ENCODE data around the gene MPIG6B.
A peak's percentile ranks its signal among the peaks of the same experiment; 100 is the strongest.

MPIG6B gene

GRCh38 chr6:31710523-31711219, 12.5 kb upstream of the MPIG6B start:
- no peak for DNase-seq (ENCODE audit: low spot score in 2 of 2)
- H3K4me3 Mint-ChIP-seq = peak overlapping the region; percentile 26

GRCh38 chr6:31711233-31711632, 11.9 kb upstream of the MPIG6B start:
- Mint-ChIP-seq H3K4me1 (peaks cover 18% of the 10 kb centered on the region), H3K9me3 (no peaks in the 10 kb centered on the region), H3K27ac (peak overlapping the region; percentile 63), H3K4me3 (peak overlapping the region; percentile 26), H3K36me3 (no peaks in the 10 kb centered on the region)
- no peak for DNase-seq (ENCODE audit: low spot score in 2 of 2)
- ATAC-seq = peak; percentile 42

More at GRCh38 chr6:31710523-31711219, 12.5 kb upstream of the MPIG6B start:
- no peak for ATAC-seq
- Mint-ChIP-seq H3K36me3 (no peaks in the 10 kb centered on the region), H3K9me3 (no peaks in the 10 kb centered on the region), H3K4me1 (peaks cover 18% of the 10 kb centered on the region), H3K27ac (peak overlapping the region; percentile 63)

DNA sequence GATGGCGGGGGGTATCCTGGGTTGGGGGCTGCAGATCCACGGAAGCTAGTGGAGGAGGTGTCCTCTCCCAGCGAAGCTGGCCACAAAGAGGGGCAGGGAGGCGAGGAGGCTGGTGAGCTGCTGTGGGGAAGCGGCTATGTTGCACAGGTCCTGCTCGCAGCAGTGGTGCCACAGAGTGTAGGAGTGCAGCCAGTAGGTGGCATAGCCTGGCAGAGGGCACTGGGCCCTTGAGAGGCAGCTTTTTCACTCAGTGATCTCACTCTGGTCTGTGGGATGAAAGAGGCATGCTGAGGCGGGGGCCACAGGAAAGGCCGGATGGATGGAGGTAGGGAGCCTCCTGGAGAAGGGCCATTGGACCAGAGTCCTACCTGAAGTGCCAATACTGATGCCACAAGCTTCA, 10.9 kb upstream of the MPIG6B start:
- no peaks in the 10 kb centered on the region for H3K9me3 Mint-ChIP-seq
- H3K4me3 Mint-ChIP-seq = no peak overlapping the region
- H3K4me1 Mint-ChIP-seq = peaks cover 18% of the 10 kb centered on the region
- no peaks in the 10 kb centered on the region for H3K36me3 Mint-ChIP-seq
- DNase-seq (ENCODE audit: low spot score in 2 of 2) = no peak
- H3K27ac Mint-ChIP-seq = peak overlapping the region; percentile 63
- ATAC-seq = peak; percentile 46

DNA sequence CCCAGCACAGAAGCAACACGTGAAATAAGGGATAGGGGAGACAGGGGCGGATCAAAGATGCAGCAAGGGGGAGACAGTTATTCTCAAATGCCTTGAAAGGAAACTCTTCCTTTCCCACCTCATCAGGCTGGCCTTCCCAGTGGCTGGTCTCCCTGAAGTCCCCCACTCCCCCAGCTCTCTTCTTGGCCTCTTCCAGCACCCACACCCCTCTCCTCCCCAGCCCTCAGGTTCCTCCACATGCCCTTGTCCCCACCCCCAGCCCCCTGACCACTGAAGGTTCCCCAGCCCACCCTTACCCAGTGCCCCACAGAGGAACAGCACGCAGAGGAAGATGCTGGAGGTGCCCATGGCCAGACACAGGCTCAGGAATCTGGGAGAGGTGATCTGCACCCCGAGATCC, 9.7 kb upstream of the MPIG6B start:
- peaks cover 18% of the 10 kb centered on the region for H3K4me1 Mint-ChIP-seq

DNA sequence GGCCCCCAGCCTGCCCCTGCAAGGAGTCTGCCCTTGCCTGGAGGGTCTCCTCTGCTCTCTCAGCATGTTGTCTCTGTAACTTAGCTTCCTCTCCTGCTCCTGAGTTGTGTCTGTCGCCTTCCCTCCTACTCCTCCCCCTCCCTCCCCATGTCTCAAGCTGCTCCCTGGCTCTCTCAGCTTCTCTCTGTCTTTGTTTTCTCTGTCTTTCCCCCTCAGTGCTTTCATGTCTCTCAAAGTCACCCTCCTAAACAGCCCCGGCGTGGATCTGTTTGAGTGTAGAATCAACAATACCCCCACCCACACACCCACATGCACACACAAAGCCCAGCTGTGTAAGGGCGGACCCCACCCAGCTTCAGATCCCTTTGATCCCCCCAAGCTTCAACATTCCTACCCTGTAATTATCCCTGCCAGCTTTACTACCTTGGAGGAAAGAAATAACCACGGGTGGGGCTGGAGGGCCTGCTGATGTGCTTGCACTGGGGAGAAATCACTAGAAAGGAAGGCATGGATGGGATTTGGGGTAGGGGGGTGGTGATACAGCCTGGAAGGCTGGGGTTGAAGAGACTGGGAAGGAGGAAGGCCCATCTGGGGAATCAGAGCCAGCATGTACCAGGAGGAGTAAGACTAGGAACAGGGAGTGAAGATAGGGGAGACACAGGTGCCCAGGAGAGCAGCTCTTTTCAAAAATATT, 9.0 kb upstream of the MPIG6B start:
- no peak for DNase-seq (ENCODE audit: low spot score in 2 of 2)
- Mint-ChIP-seq H3K4me3 (no peak overlapping the region), H3K9me3 (no peaks in the 10 kb centered on the region), H3K36me3 (no peaks in the 10 kb centered on the region), H3K4me1 (peaks cover 18% of the 10 kb centered on the region), H3K27ac (no peak overlapping the region)
- no peak for ATAC-seq

More for the DNA sequence above, 9.7 kb upstream of the MPIG6B start:
- H3K36me3 Mint-ChIP-seq = no peaks in the 10 kb centered on the region
- H3K4me3 Mint-ChIP-seq = no peak overlapping the region
- no peak for ATAC-seq
- H3K27ac Mint-ChIP-seq = no peak overlapping the region
- DNase-seq (ENCODE audit: low spot score in 2 of 2) = no peak
- no peaks in the 10 kb centered on the region for H3K9me3 Mint-ChIP-seq

GRCh38 chr6:31715022-31715958, 7.9 kb upstream of the MPIG6B start, which contains the start of gene LY6G6D:
Gene LY6G6D (plus strand): TSS chr6:31715348. CDS start chr6:31715356, 8 bp downstream.
- DNase-seq (ENCODE audit: low spot score in 2 of 2) (no peak), ATAC-seq (no peak)
- Mint-ChIP-seq H3K36me3 (no peaks in the 10 kb centered on the region), H3K9me3 (no peaks in the 10 kb centered on the region), H3K4me1 (peaks cover 18% of the 10 kb centered on the region), H3K4me3 (no peak within 1 kb of the TSS), H3K27ac (no peak within 1 kb of the TSS)

GRCh38 chr6:31717499-31718222, 5.5 kb upstream of the MPIG6B start:
- Mint-ChIP-seq H3K9me3 (no peaks in the 10 kb centered on the region), H3K36me3 (no peaks in the 10 kb centered on the region), H3K4me1 (no peaks in the 10 kb centered on the region), H3K4me3 (no peak overlapping the region), H3K27ac (no peak overlapping the region)
- ATAC-seq (no peak), DNase-seq (ENCODE audit: low spot score in 2 of 2) (no peak)

GRCh38 chr6:31718265-31718664, 4.9 kb upstream of the MPIG6B start:
- ATAC-seq (no peak), DNase-seq (ENCODE audit: low spot score in 2 of 2) (no peak)
- H3K9me3 Mint-ChIP-seq = no peaks in the 10 kb centered on the region
- H3K4me1 Mint-ChIP-seq = no peaks in the 10 kb centered on the region
- H3K36me3 Mint-ChIP-seq = peaks cover under 1% of the 10 kb centered on the region
- H3K27ac Mint-ChIP-seq = peak overlapping the region; percentile 10
- H3K4me3 Mint-ChIP-seq = no peak overlapping the region

DNA sequence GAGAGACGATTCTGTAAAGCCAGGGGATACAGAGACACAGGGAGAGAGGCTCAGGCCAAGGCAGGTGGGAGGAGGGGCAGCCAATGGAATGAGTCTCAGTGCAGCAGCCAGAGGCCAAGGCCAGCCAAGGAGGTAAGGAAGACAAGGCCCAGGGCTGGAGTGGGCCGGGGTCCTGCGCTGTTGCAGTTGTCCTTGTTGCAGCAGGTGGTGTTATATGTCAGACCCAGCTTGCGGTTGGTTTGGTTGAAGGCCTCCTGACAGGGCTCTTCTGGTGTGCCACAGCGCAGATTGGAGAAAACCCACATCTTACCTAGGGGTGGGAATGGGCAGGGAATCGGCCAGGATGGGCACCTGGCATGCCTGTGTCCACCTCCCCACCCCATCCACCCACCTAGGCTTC, 4.2 kb upstream of the MPIG6B start:
- Mint-ChIP-seq H3K9me3 (no peaks in the 10 kb centered on the region), H3K4me1 (peaks cover 4% of the 10 kb centered on the region), H3K36me3 (peaks cover 8% of the 10 kb centered on the region), H3K4me3 (no peak overlapping the region), H3K27ac (peak overlapping the region; percentile 60)
- ATAC-seq (no peak), DNase-seq (ENCODE audit: low spot score in 2 of 2) (no peak)

GRCh38 chr6:31720196-31720770, 2.9 kb upstream of the MPIG6B start:
- ATAC-seq = no peak
- Mint-ChIP-seq H3K4me3 (no peak overlapping the region), H3K9me3 (no peaks in the 10 kb centered on the region), H3K4me1 (peaks cover 5% of the 10 kb centered on the region), H3K27ac (no peak overlapping the region), H3K36me3 (peaks cover 8% of the 10 kb centered on the region)
- no peak for DNase-seq (ENCODE audit: low spot score in 2 of 2)

- Mint-ChIP-seq H3K36me3 (peaks cover 8% of the 10 kb centered on the region), H3K4me1 (peaks cover 16% of the 10 kb centered on the region), H3K4me3 (no peak within 1 kb of the TSS), H3K9me3 (no peaks in the 10 kb centered on the region), H3K27ac (no peak within 1 kb of the TSS)
- no peak for DNase-seq (ENCODE audit: low spot score in 2 of 2)
- no peak for ATAC-seq
Observed at GRCh38 chr6:31721351-31722020, 1.7 kb upstream of the MPIG6B start, which contains the start of gene LY6G6C. Gene LY6G6C (minus strand): TSS chr6:31721746. CDS start chr6:31721679, 67 bp downstream.

GRCh38 chr6:31722173-31722572, 1.0 kb upstream of the MPIG6B start:
- no peak overlapping the region for H3K27ac Mint-ChIP-seq
- H3K9me3 Mint-ChIP-seq = no peaks in the 10 kb centered on the region

GRCh38 chr6:31723980-31724691, 963 bp downstream of the MPIG6B start:
- no peak for DNase-seq (ENCODE audit: low spot score in 2 of 2)
- H3K4me3 Mint-ChIP-seq = no peak overlapping the region
- H3K27ac Mint-ChIP-seq = peak overlapping the region; percentile 42
- no peak for ATAC-seq
- peaks cover 17% of the 10 kb centered on the region for H3K36me3 Mint-ChIP-seq
- H3K9me3 Mint-ChIP-seq = no peaks in the 10 kb centered on the region
- peaks cover 40% of the 10 kb centered on the region for H3K4me1 Mint-ChIP-seq

More at GRCh38 chr6:31722173-31722572, 1.0 kb upstream of the MPIG6B start:
- Mint-ChIP-seq H3K36me3 (peaks cover 8% of the 10 kb centered on the region), H3K4me3 (no peak overlapping the region), H3K4me1 (peaks cover 23% of the 10 kb centered on the region)
- ATAC-seq (no peak), DNase-seq (ENCODE audit: low spot score in 2 of 2) (no peak)

Measured in stimulated activated effector memory CD8-positive, alpha-beta T cell treated with anti-CD3 and anti-CD28 coated beads, Interleukin-12 subunit alpha, Interleukin-12 subunit beta, amount 100 ng/mL, for 72 hours (primary cell).